T-helper 2 cell treated with Interferon-gamma antibody and Interleukin-4, amounts not matched to agents 100 ng/mL and 5 ng/mL, for 36 hours (primary cell): ENCODE results near the gene NDUFS2. TPM values are rescaled to one million over a fixed set of nuclear protein-coding genes. Genes with fewer than 3 reads are reported as not detected.

ENCODE experiments used
- intact Hi-C: fragments of 100-400 bp; cut with micrococcal nuclease; formaldehyde crosslinking; loops from one replicate; pipeline ENCODE4 v1.15.1; 2023
- total RNA-seq: library from RNA; stranded (reverse); gene quantifications from 2 replicates; pipeline ENCODE4 v1.2.3, GENCODE V29; 2022

The NDUFS2 gene
- total RNA-seq, 1 donor from 2014 or later: 83.0 TPM

GRCh38 chr1:161192476-161193465 lies 9.4 kb upstream of the NDUFS2 start:
- intact Hi-C loops: loop anchor here (1.0 kb wide), 3 partner anchors 10 to 190 kb away; no protein-coding TSS in a partner anchor

DNA sequence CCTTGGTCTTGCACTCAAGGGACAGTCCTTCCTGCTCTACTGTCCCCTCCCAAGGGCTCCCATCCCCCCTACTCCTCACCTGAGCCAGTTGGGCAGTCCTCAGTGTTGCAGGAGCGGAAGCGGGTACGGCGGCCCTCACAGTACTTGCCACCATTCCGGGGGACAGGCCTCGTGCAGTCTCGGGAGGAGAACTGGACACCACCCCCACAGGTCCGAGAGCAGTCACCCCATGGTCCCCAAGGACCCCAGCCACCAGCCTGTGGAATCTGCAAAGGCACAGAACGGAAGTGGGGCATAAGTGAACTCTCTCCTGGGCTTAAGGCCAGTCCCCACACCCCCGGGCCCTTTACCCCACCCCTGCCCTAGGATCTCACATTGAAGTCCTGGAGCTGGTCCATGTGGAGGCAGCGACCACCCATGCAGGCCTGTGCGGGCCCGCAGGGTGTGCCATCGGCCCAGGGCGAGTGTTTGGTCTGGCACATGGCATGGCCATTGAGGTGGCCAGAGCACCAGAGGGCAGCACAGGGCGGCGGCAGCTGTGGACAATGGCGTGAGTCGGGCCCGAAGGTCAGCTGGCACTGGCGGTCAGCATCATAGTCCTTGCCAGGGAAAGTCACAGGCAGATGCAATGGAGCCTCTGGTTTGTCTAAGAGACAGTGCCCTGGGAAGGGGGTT lies 8.5 kb upstream of the NDUFS2 start:
- intact Hi-C loops: no loop called here

DNA sequence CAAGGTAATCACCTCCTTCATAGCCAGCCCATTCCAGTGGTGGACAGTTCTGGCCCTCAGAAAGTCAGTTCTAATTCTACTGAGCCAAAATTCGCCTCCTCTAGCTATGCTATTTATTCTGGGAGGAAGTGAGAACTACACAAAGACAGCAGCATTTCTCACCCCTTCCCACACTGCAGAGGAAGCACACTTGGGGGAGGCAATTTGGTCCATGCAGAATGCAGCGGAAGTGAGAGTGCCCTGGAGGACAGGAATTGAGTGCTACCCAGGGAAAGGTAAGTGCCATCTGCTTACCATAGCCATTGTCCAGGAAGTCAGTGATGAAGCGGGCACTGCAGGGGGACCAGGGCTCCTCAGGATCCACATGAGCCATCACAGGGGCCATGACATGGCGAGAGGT lies 7.0 kb upstream of the NDUFS2 start:
- intact Hi-C loops: no loop called here

DNA sequence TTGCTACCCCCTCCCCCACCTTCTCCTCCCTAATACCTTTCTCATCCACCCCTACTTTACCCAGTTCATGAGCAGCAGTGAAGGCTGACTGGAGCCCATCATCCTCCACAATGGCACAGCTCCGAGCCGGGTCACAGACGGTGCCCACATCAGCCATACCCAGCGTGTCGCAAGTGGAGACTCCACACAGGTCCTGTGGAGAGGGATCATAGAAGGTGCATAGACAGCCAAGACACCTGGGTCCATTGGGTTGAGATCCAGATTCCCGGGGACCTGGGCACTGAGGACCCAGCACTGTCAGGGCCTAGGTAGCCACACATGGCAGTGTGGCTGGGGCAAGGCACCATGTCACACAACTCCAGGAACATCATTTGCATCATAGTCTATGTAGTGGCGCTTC lies 6.1 kb upstream of the NDUFS2 start:
- intact Hi-C loops: no loop called here

DNA sequence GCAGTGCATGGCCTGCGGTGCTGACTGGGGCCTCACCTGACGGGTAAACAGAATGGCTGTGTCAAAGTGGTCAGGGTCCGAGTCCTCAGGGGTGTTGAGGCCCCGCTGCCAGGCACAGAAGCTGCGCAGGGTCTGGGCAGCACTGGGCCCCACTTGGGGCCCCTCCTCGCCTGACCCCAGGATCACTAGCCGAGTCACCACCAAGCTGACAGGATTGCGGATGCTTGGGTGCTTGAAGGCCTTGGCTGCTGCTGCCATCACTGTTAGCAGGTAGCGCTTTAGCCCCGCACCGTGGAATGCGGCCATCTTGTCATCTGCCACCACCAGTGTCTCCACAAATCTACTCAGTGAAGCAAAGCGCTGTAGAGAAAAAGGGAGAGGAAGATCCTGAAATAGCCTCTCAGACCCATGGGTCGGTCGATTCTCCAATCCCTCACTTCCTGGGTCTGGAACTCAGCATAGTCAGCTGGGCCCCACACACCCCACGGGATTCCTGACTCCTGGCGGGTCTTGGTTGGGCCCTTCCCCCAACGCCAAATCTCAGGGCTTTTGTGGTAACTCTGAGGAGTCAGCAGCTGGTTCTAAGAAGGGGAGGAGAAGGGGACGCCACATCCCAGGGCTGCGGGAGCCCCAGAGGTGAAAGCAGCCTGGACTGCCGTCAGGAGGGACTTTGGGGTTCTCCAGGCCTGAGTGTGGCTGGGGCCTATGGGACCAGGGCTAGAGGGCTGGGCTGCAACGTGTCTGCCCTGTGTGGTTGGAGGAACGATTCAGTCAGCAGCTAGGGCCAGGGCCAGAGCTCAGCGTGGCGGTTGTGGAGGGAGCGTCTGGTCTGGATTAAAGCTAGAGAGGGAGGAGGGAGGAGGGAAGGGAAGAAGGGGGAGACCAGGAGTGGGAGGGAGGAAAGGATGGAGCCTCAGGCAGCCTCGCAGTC lies 5.4 kb upstream of the NDUFS2 start:
- intact Hi-C loops: no loop called here

DNA sequence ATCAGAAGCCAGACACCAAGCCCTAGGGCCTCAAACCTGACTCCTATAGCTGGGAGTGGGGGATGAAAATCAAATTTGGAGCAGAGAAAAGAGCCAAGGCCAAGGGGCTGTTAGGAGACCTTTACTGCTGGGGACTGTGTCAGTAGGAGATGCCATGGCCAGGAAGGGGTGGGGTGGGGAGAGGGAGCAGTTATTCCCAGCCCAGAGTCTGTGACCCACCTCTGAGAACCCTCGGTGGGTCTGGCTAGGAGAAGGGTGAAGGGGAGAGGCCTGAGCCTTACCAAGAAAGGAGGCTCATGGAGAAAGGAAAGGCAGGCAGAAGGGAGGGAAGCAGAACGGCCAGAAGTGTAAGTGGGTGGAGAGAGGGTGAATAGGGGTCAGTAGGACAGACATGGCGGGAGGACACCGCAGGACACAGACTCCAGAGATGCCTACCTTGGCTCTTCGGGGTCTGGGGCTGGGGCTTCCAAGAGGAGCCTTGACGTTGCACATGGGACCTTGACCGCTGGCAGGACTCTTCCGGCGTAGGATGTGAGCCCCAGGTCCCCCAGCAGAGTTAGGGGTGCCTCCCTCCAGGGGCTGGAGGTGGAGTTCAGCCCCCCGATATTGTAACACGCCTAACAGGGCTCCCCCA lies 4.5 kb upstream of the NDUFS2 start:
- intact Hi-C loops: no loop called here

GRCh38 chr1:161198194-161198896 lies 3.8 kb upstream of the NDUFS2 start:
- intact Hi-C loops: no loop called here

DNA sequence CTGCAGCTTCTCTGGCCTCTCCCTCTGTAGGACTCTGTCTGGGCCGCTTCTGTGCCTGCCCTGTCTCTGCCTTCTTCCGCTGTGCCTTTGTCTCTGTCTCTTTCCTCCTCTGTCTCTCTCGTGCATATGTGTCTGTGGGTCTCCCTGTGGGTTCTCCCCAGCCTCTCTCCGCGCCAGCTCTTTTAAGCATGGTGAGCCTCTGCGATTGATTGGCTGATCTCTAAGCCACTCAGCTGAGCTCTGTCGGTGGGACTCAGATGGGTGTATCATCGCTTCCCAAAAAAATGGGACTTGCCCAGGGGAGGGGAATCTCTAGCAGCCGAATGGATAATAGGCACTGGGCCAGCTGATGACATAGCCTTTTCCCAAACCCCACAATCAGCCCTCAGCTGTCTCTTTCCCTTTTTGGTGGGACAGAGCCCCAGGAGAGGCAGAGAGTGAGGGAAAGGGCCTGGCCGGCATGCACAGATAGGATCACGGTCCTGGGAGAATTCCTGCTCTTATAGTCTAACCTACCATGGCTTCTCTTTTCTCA lies 3.2 kb upstream of the NDUFS2 start, which contains the start of gene ADAMTS4:
Gene ADAMTS4, minus strand, starts transcription at position 158 of the 535 bp plus-strand sequence. CDS start 427 bp downstream, outside the sequence.
- intact Hi-C loops: no loop called here

- intact Hi-C loops: no loop called here
These were observed 2.5 kb upstream of the NDUFS2 start for GRCh38 chr1:161199506-161200139.

DNA sequence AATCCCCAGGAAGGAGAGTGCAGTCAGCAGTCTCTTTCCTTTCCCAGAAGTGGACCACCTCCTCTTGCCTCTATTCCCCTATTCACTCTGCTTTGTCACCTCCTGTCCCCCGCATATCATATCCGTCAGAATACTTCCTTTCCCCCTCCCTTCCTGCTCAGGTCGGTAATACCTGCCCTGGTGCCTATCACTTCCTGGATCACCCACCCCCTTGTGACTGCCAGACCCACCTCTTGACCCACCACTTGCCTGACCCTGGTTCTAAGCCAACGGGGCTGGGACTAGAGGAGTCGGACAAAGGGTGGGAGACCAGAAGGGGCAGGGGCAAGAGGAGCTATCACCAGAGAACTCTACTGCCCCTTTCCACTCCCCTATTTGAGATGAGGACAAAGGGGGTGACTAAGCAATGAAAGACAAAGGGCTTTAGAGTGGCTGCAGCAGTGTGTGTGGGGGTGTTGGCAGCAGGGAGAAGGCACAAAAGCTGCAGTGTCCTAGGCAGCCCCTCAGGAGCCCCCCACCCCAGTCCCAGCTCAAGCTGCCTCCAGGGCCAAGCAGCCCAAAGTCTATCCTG lies 1.7 kb upstream of the NDUFS2 start:
- intact Hi-C loops: no loop called here

DNA sequence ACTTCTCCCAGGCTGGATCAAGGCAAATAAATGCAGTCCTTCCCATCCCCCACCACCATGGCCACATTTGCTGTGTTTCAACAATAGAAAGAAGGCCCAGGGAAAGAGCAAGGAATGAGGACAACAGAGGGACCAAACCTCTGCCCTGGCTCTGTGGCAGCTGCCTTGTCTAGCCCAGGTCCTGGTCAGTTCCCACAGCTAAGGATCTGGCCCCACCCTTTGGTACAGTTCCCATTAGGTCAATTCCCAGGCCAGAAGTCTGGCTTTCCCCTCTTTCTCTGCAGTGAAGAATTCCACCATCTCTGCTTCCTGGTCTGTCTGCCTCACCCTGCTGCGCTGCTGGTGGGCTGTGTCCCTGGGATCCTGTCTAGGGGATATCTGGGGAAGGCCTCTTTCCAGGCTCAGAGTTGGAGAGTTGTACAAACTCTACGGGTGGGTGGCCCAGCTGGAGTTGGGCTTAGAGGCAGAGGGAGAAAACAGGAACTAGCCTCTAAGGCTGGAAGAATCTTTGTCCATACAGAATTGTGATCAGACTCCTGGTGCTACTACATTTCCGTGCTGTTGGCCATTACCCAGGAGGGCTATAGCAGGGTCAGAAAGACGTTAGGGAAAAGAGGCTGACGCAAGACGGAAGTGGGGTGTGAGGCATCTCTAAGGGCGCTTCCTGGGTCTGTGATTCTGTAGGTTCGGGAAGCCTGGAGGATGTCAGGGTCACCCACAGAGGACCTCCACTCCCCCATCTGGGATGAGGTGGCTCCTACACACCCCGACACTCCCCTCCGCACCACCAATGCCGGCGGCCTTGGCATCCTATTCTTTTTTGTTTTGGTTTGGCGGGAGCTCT lies 953 bp upstream of the NDUFS2 start:
- intact Hi-C loops: no loop called here

DNA sequence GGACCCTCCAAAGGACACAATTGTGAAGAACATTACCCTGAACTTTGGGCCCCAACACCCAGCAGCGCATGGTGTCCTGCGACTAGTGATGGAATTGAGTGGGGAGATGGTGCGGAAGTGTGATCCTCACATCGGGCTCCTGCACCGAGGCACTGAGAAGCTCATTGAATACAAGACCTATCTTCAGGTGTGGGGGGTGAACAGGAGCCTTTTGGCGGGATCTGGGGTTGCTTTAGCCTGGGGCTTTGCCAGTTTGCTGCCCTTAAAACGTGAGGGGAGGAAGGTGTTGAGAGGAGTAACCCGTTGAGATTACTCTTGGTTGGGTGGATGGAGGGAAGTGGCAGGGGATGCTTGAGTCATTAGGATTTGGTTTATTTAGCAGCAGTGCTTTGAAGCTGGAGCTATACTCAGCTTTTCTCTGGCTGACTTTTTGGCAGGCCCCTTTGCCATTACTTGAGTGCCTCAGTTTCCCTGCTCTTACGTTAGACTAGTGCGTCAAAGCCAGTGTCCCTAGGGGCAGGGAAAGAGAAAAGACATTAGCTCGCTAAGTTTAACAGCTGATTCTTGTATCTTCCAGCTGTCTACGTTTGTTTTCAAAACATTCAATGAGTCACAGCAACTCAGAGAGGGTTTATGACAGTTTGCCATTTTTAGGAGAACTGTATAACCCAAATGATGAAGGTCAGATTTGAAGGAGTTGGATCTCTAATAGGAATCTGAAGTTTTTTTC lies 4.4 kb downstream of the NDUFS2 start:
- intact Hi-C loops: no loop called here

GRCh38 chr1:161207173-161207572 lies 5.0 kb downstream of the NDUFS2 start:
- intact Hi-C loops: no loop called here

- intact Hi-C loops: loop anchor here (1.0 kb wide), 1 partner anchor 15 kb away; no protein-coding TSS in a partner anchor
These were observed 7.7 kb downstream of the NDUFS2 start for GRCh38 chr1:161209790-161210409.

DNA sequence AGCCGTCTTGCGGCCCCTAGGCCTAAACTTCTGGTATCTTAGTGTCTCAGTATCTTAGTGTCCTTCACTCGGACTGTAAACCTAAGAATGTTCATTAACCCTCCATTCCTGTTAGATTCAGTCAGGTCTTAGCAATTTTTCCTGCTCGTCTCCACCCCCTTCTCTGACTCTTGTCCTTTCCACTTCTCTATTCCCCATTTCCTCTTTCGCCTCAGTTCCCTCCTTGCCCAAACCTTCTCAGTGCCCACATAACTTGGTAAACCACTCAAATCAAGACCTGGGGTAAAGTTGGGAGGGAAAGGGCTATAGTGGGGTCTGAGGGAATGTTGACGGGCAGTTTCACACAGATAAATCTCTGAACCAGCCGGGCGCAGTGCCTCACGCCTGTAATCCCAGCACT lies 12.2 kb downstream of the NDUFS2 start:
- intact Hi-C loops: no loop called here

GRCh38 chr1:161215076-161215475 lies 12.9 kb downstream of the NDUFS2 start, which contains the start of gene FCER1G:
FCER1G (plus strand) TSS chr1:161215295; CDS start chr1:161215322, 27 bp downstream.
- intact Hi-C loops: no loop called here
